Measurements from ENCODE around the gene STYXL1.
"Not testable (repeated sequence)": the region's sequence is repeated elsewhere in the genome, so short reads cannot be mapped to it uniquely, and the experiment has no call there.

Gene STYXL1

GRCh38 chr7:76047811-76048667 lies at the start of gene STYXL1, which contains the start of gene MDH2:
Gene STYXL1 (minus strand): TSS chr7:76048000. CDS start chr7:76030523, 17,477 bp downstream.
Gene MDH2 (plus strand): TSS chr7:76048106. CDS start chr7:76048161, 55 bp downstream.
- DNase-seq = peak; percentile 85

DNA sequence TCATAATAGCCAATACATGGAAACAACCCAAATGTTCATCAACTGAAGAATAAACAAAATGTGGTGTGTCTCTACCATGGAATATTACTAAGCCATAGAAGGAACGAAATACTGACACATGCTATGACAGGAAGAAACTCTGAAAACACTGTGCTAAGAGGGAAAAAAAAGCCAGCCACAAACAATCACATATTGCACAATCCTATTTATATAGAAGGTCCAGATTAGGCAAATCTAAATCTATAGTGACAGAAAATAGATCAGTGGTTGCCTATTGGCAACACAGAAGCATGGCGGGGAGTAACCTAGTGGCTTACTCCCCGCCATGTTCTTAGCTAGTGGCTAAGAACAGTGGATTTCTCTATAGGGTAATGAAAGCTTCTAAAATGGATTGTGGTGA lies 48.1 kb upstream of the STYXL1 start:
- DNase-seq = no peak

DNA sequence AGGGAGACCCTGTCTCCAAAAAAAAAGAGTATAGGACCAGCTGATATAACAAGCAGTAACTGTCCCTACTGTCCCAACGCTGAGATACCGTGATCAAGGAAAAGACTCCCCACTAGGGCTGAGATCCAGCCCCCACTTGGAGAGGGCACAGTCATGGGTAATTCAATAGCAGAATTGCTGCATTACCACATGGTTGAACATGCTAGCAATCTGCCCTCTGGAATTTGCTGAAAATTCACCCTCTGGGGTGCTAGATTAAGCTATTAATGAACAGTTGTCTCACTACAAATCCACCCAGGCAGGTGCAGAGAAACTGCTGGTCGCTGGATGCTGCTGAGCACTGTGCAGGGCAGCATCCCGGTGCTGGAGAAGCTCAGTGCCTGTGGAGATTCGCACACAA lies 46.5 kb upstream of the STYXL1 start:
- DNase-seq = not testable (repeated sequence)

DNA sequence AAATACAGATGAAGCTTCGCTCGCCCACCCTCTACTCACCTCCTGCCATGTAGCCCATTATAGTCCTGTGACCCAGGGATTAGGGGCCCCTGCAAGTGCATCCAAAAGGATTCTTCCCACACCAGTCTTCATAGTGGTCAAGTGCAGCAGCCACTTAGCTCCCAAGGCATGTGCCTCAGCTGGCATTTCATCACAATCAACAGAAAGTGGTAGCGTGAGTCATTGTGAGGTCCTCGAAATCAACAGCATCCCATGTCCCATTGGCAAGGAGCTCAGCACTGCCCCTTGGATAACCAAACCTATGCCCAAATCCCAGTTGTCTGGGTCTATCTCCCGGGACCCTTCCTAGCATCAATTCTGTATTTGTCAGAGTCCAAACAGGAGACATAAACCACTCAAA lies 45.7 kb upstream of the STYXL1 start:
- not testable (repeated sequence) for DNase-seq

GRCh38 chr7:76091506-76091905 lies 43.7 kb upstream of the STYXL1 start:
- no peak for DNase-seq

GRCh38 chr7:76089865-76090475 lies 42.2 kb upstream of the STYXL1 start:
- DNase-seq = no peak

DNA sequence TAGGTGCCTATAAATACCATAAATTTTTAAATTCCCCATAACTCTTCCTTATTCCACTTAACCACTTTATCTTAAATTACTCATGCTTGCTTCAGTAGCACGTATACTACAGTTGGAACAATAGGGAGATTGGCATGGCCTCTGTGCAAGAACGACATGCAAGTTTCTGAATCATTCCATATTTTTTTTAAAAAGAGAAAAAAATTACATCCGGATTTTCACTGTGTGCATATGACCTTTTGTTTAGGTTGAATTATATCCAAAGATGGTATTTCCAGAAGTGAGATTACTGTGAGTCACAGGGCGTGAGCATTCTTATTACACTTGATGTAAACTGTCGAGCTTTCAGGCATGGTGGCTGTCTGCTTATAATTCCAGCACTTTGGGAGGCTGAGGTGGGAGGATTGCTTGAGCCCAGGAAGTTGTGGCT lies 39.6 kb upstream of the STYXL1 start:
- not testable (repeated sequence) for DNase-seq

- DNase-seq = no peak
Measured at GRCh38 chr7:76086070-76086469, 38.3 kb upstream of the STYXL1 start.

DNA sequence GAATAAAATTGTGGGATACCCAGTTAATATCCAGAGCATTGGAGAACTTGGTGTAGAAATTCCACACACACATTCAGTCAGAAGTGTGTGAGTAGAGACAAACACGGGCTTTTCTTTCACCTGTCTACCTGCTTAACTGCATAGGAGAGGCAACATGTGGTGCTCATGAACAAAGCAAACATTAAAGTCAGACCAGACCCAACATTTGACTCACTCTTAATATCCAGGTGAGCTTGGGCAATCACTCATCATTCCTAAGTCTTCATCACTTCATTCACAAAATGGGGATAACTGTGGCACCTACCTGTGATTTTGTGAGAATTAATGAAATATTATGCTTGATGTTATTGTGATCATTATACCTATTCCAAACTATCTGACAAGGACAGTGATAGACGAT lies 36.3 kb upstream of the STYXL1 start:
- DNase-seq = not testable (repeated sequence)

- DNase-seq = no peak
Measured at GRCh38 chr7:76080204-76080603, 32.4 kb upstream of the STYXL1 start.

DNA sequence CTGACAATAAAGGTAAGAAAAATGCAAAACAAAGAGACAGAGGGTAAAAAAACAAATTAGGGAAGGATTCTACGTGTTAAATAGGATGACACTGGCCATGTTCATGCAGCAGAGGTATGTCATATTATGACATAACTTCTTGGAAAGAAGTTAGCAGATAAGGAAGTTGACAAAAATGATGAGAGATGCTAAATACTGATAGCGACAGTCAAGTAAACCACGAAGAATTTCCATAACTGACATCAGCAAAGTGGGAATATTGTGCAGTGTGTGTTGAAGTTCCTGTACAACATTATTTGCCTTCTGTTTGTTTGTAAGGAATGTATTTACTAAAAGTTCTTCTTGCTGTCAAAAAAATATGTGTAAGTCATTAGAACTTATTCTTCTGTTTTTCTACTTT lies 29.6 kb upstream of the STYXL1 start:
- no peak for DNase-seq

DNA sequence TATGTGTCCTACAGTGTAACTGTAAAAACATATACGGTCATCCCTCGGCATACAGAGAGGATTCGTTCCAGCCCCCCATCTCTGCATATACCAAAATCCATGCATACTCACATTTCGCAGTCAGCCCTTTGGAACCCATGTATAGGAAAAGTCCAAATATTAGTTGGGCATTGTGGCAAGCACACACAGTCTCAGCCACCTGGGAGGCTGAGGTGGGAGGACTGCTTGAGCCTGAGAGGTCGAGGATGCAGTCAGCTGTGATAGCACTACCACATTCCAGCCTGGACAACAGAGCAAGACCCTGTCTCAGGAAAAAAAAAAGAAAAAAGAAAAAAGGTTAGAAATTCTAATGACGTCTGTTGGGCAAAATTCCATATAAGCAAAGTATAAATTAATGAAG lies 29.2 kb upstream of the STYXL1 start:
- DNase-seq = no peak

- DNase-seq = no peak
Measured at GRCh38 chr7:76074972-76075370, 27.2 kb upstream of the STYXL1 start.

- no peak for DNase-seq
Measured at GRCh38 chr7:76074306-76074971, 26.6 kb upstream of the STYXL1 start.

GRCh38 chr7:76073335-76073990 lies 25.7 kb upstream of the STYXL1 start:
- no peak for DNase-seq

GRCh38 chr7:76072243-76073148 lies 24.7 kb upstream of the STYXL1 start:
- DNase-seq = no peak

- DNase-seq = no peak
Measured at GRCh38 chr7:76071316-76072242, 23.8 kb upstream of the STYXL1 start.

DNA sequence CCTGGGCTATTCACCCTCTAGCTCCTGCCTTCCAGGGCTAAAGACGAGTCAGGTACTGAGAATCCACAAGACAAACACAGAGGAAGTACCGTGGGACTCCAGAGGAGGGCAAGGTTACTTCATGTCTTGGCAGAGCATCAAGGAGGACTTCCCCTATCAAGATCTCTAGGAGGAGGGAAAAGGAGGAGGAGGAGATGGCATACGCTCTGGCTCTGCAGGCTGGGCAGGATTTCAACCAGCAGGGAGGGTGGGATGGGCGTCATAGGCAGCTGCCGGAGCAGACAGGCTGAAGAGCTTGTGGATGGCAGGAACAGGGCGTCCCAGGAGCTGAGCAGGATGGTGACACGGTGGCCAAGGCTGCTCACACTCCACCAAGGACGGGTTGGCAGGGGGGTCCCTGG lies 21.4 kb upstream of the STYXL1 start:
- no peak for DNase-seq

GRCh38 chr7:76066716-76067503 lies 19.1 kb upstream of the STYXL1 start:
- DNase-seq = no peak

DNA sequence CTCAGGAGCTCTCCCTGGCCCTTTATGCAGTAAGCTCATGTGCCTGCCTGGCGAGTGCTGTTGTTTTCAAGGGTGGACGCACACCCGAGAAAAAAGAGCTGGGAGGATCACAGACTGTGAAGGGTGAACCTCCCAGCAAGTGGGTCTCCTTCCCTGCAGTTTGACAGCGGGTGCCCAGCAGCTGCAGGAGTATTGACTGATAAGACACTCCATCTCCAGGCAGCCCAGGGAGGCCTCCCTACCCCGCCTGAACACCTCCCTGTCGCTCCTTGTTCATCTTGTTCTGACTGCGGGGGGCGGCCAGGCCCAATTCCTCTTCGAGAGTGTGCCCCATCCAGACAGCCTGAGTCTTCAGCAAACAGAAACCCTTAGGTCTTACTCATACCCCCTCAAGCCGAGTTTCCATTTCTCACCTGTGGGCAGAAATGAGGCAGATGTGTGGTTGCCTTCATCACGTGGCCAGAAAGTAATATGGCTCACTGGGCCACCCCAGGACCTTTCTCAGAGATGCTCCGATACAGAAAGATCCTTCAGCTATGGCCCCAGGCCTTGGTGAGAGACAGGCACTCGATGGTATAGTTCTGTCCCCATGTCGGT lies 17.3 kb upstream of the STYXL1 start:
- no peak for DNase-seq
